Dendritic cell treated with granulocyte-macrophage colony-stimulating factor and Interleukin-4, amounts not matched to agents 40 ng/mL and 50 ng/mL, for 4 days (primary cell): ENCODE data around the gene MLLT11.

Experiments used
- H3K27ac Mint-ChIP-seq: one replicate; pipeline ENCODE4 v1.8.0; 2022; ENCODE audit warnings: mild to moderate bottlenecking, mixed read lengths
- H3K27me3 Mint-ChIP-seq: one replicate; pipeline ENCODE4 v1.8.0; 2022; ENCODE audit warnings: mild to moderate bottlenecking, mixed read lengths
- H3K36me3 Mint-ChIP-seq: one replicate; pipeline ENCODE4 v1.8.0; 2022; ENCODE audit warnings: low read depth, mixed read lengths
- H3K4me1 Mint-ChIP-seq: one replicate; pipeline ENCODE4 v1.8.0; 2022; ENCODE audit warnings: low read depth, mixed read lengths
- H3K4me3 Mint-ChIP-seq: one replicate; pipeline ENCODE4 v1.8.0; 2022; ENCODE audit warnings: mild to moderate bottlenecking, moderate library complexity, mixed read lengths
- H3K9me3 Mint-ChIP-seq: one replicate; pipeline ENCODE4 v1.8.0; 2022; ENCODE audit warnings: mixed read lengths
- intact Hi-C: fragments of 100-400 bp; cut with micrococcal nuclease; formaldehyde crosslinking; loops from one replicate; pipeline ENCODE4 v1.15.0; 2022

The MLLT11 gene

GRCh38 chr1:151047925-151048644 is 12.1 kb upstream of the MLLT11 start:
- intact Hi-C loops, result no loop called here
- Mint-ChIP-seq H3K4me3 (peak overlapping the region; percentile 87), H3K9me3 (no peaks in the 10 kb centered on the region), H3K36me3 (peaks cover 32% of the 10 kb centered on the region), H3K4me1 (peaks cover 44% of the 10 kb centered on the region), H3K27ac (peak overlapping the region; percentile 59), H3K27me3 (peaks cover 18% of the 10 kb centered on the region)

- H3K4me3 Mint-ChIP-seq, result peak overlapping the region; percentile 87
- peaks cover 18% of the 10 kb centered on the region for H3K27me3 Mint-ChIP-seq
- H3K4me1 Mint-ChIP-seq, result peaks cover 47% of the 10 kb centered on the region
- peak overlapping the region; percentile 59 for H3K27ac Mint-ChIP-seq
- intact Hi-C loops, result no loop called here
- no peaks in the 10 kb centered on the region for H3K9me3 Mint-ChIP-seq
- H3K36me3 Mint-ChIP-seq, result peaks cover 37% of the 10 kb centered on the region
These were observed 11.6 kb upstream of the MLLT11 start for GRCh38 chr1:151048645-151049032.

DNA sequence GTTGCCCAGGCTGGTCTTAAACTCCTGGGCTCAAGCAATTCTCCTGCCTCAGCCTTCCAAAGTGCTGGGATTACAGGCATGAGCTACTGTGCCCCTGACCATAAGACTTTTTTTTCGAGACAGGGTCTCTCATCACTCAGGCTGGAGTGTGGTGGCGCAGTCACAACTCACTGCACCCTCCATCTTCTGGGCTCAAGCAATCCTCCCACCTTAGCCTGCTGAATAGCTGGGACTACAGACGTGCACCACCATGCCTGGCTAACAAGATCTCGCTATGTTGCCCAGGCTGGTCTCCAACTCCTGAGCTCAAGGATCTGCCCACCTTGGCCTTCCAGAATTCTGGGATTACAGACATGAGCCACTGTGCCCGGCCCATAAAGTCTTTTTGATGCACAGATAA is 10.7 kb upstream of the MLLT11 start:
- no peaks in the 10 kb centered on the region for H3K9me3 Mint-ChIP-seq
- intact Hi-C loops, result no loop called here
- peaks cover 46% of the 10 kb centered on the region for H3K36me3 Mint-ChIP-seq
- H3K4me3 Mint-ChIP-seq, result no peak overlapping the region
- H3K27me3 Mint-ChIP-seq, result peaks cover 18% of the 10 kb centered on the region
- no peak overlapping the region for H3K27ac Mint-ChIP-seq
- peaks cover 47% of the 10 kb centered on the region for H3K4me1 Mint-ChIP-seq

- H3K36me3 Mint-ChIP-seq, result peaks cover 53% of the 10 kb centered on the region
- intact Hi-C loops, result no loop called here
- no peak overlapping the region for H3K4me3 Mint-ChIP-seq
- no peaks in the 10 kb centered on the region for H3K9me3 Mint-ChIP-seq
- H3K27me3 Mint-ChIP-seq, result peaks cover 18% of the 10 kb centered on the region
- no peak overlapping the region for H3K27ac Mint-ChIP-seq
- peaks cover 53% of the 10 kb centered on the region for H3K4me1 Mint-ChIP-seq
These were observed 10.0 kb upstream of the MLLT11 start for GRCh38 chr1:151050051-151050688.

GRCh38 chr1:151051356-151052009 is 8.7 kb upstream of the MLLT11 start:
- intact Hi-C loops, result no loop called here
- Mint-ChIP-seq H3K36me3 (peaks cover 65% of the 10 kb centered on the region), H3K9me3 (no peaks in the 10 kb centered on the region), H3K27ac (no peak overlapping the region), H3K4me1 (peaks cover 55% of the 10 kb centered on the region), H3K27me3 (peaks cover 15% of the 10 kb centered on the region), H3K4me3 (no peak overlapping the region)

DNA sequence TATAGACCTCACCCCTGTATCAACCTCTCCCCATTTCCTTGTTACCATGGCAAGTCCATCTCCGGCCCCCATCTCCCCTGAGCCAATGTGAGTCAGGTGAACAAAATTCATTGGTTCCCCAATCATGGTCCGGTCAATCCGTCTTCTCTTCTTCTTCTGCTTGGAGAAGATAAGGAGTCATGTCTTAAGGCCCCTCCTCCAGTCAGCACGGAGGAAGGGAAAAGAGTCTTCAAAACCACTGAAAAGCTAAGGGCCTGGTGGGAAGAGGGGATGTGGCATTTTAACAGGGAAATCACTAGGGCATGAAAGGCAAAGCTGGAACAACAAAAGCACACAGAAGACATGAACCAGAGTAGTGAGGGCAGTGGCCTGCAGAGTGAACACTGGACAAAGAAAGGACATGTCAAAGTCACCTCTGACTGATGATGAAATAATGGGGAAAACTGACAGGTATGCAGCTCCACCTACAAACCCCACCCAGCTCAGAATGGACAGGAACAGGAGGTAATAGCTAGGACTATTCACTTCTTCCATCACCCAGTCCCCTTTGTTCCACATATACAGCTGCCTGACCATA is 5.1 kb upstream of the MLLT11 start:
- H3K4me3 Mint-ChIP-seq, result no peak overlapping the region
- no peaks in the 10 kb centered on the region for H3K27me3 Mint-ChIP-seq
- intact Hi-C loops, result loop anchor here (5.0 kb wide), 1 partner anchor 33 kb away; no protein-coding TSS in a partner anchor
- H3K27ac Mint-ChIP-seq, result no peak overlapping the region
- H3K36me3 Mint-ChIP-seq, result peaks cover 90% of the 10 kb centered on the region
- H3K4me1 Mint-ChIP-seq, result peaks cover 61% of the 10 kb centered on the region
- H3K9me3 Mint-ChIP-seq, result no peaks in the 10 kb centered on the region

GRCh38 chr1:151055581-151055980 is 4.6 kb upstream of the MLLT11 start:
- Mint-ChIP-seq H3K27me3 (no peaks in the 10 kb centered on the region), H3K4me3 (peak overlapping the region; percentile 86), H3K36me3 (peaks cover 85% of the 10 kb centered on the region), H3K4me1 (peaks cover 66% of the 10 kb centered on the region), H3K27ac (no peak overlapping the region), H3K9me3 (no peaks in the 10 kb centered on the region)
- intact Hi-C loops, result loop anchor here (5.0 kb wide), 1 partner anchor 33 kb away; no protein-coding TSS in a partner anchor

DNA sequence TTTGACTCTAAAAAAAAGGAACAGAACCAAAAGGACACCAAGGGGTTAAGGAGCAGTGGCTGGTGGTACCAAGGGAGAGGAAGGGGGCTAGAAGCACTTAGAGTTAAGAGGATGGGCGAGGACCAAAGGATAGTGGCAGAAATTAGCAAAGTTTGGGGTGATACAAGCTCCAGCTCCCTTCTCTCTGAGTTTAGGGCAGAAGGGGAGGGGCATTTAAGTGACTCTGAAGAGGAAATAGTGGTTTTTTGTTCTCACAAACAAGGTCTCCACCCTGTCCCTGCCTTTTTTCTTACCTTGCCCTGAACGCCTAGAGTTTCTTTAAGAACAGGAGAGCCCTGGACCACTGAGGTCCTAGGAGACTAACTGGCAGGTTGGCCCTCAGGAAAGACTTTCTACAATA is 4.0 kb upstream of the MLLT11 start:
- peak overlapping the region; percentile 86 for H3K4me3 Mint-ChIP-seq
- no peak overlapping the region for H3K27ac Mint-ChIP-seq
- no peaks in the 10 kb centered on the region for H3K27me3 Mint-ChIP-seq
- H3K9me3 Mint-ChIP-seq, result no peaks in the 10 kb centered on the region
- peaks cover 83% of the 10 kb centered on the region for H3K36me3 Mint-ChIP-seq
- intact Hi-C loops, result loop anchor here (5.0 kb wide), 1 partner anchor 34 kb away; no protein-coding TSS in a partner anchor
- peaks cover 72% of the 10 kb centered on the region for H3K4me1 Mint-ChIP-seq

DNA sequence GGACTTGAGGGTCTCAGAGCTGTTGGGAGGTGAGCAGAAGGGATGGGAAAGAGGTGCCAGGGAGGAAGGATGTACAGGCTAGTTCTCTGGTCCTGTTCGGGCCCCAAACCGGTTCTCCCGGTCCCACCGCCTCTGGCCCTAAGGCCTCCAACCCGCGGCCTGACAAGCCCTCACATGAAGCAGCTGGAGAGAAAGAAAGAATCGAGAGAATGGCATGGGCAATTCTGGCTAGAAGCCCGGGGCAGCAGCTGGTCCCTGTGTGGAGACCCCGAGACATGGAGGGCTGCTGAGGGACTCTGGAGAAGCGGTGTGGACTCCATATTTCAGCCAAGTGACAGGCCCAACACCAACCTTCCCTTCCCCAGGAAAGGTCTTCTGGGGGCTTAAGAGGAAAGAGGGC is 1.5 kb upstream of the MLLT11 start:
- H3K9me3 Mint-ChIP-seq, result no peaks in the 10 kb centered on the region
- H3K4me3 Mint-ChIP-seq, result peak overlapping the region; percentile 86
- H3K36me3 Mint-ChIP-seq, result peaks cover 59% of the 10 kb centered on the region
- no peaks in the 10 kb centered on the region for H3K27me3 Mint-ChIP-seq
- peaks cover 57% of the 10 kb centered on the region for H3K4me1 Mint-ChIP-seq
- peak overlapping the region; percentile 95 for H3K27ac Mint-ChIP-seq
- intact Hi-C loops, result loop anchor here (5.0 kb wide), 1 partner anchor 36 kb away; no protein-coding TSS in a partner anchor

GRCh38 chr1:151059109-151060006 is 839 bp upstream of the MLLT11 start, which contains the start of gene CDC42SE1:
Gene CDC42SE1, minus strand, starts transcription at chr1:151059622. Its CDS starts 3,892 bp downstream, at chr1:151055730.
- Mint-ChIP-seq H3K27ac (peak within 1 kb of the TSS; percentile 95), H3K9me3 (no peaks in the 10 kb centered on the region), H3K27me3 (no peaks in the 10 kb centered on the region), H3K4me3 (peak within 1 kb of the TSS; percentile 86), H3K36me3 (peaks cover 53% of the 10 kb centered on the region), H3K4me1 (peaks cover 57% of the 10 kb centered on the region)
- intact Hi-C loops, result loop anchor here (5.0 kb wide), 1 partner anchor 37 kb away; no protein-coding TSS in a partner anchor

GRCh38 chr1:151060657-151061421 is 642 bp downstream of the MLLT11 start:
- intact Hi-C loops, result no loop called here
- H3K36me3 Mint-ChIP-seq, result peaks cover 38% of the 10 kb centered on the region
- H3K27me3 Mint-ChIP-seq, result no peaks in the 10 kb centered on the region
- no peaks in the 10 kb centered on the region for H3K9me3 Mint-ChIP-seq
- no peak overlapping the region for H3K27ac Mint-ChIP-seq
- H3K4me1 Mint-ChIP-seq, result peaks cover 46% of the 10 kb centered on the region
- no peak overlapping the region for H3K4me3 Mint-ChIP-seq

DNA sequence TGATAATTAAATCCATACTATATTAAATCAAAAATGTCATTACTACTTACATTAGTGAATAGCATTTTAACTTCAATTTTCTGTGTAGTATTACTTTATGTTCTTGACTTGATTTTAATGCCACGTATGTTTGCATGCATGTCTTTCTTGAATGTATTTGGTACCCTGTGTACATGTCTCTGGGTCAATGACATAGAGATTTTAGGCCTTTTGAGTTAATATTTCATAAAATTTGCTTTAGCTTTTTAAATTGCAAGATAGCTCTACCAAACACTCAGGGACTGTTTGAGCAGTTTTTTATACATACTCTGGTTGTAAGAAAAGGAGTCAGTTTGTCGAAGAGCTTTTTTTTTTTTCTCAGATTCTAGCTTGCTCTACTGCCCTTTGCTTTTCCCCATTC is 1.5 kb downstream of the MLLT11 start:
- no peaks in the 10 kb centered on the region for H3K9me3 Mint-ChIP-seq
- intact Hi-C loops, result no loop called here
- H3K36me3 Mint-ChIP-seq, result peaks cover 30% of the 10 kb centered on the region
- no peak overlapping the region for H3K4me3 Mint-ChIP-seq
- H3K27me3 Mint-ChIP-seq, result no peaks in the 10 kb centered on the region
- peaks cover 37% of the 10 kb centered on the region for H3K4me1 Mint-ChIP-seq
- no peak overlapping the region for H3K27ac Mint-ChIP-seq
